Activated naive CD8-positive, alpha-beta T cell treated with anti-CD3 and anti-CD28 coated beads for 36 hours (primary cell): ENCODE results near the gene ZNF343. TPM values are rescaled to one million over a fixed set of nuclear protein-coding genes. Genes with fewer than 3 reads are reported as not detected.

ENCODE experiments used
- DNase-seq: peaks from one replicate; pipeline ENCODE4 v3.0.0; 2021
- H3K27ac Mint-ChIP-seq: one replicate; pipeline ENCODE4 v1.8.0; 2022; ENCODE audit warnings: mild to moderate bottlenecking, moderate library complexity, mixed read lengths
- H3K27me3 Mint-ChIP-seq: one replicate; pipeline ENCODE4 v1.8.0; 2022; ENCODE audit warnings: mild to moderate bottlenecking, mixed read lengths
- H3K36me3 Mint-ChIP-seq: one replicate; pipeline ENCODE4 v1.8.0; 2021; ENCODE audit warnings: mild to moderate bottlenecking, mixed read lengths
- H3K4me1 Mint-ChIP-seq: one replicate; pipeline ENCODE4 v1.8.0; 2021; ENCODE audit warnings: mixed read lengths
- H3K4me3 Mint-ChIP-seq: one replicate; pipeline ENCODE4 v1.8.0; 2022; ENCODE audit warnings: mild to moderate bottlenecking, moderate library complexity, mixed read lengths
- H3K9me3 Mint-ChIP-seq: one replicate; pipeline ENCODE4 v1.8.0; 2022; ENCODE audit warnings: mixed read lengths
- total RNA-seq, 2 experiments: library from RNA; stranded (reverse); gene quantifications; one replicate each; pipeline ENCODE4 v1.2.3, GENCODE V29; 2021

The ZNF343 gene
- total RNA-seq, 2 experiments from 2014 or later: 8.8 to 10.4 TPM

GRCh38 chr20:2468581-2469407 lies 39.9 kb downstream of the ZNF343 start:
- no peak for DNase-seq
- Mint-ChIP-seq H3K27ac (peak overlapping the region; percentile 77), H3K36me3 (peaks cover 74% of the 10 kb centered on the region), H3K27me3 (no peaks in the 10 kb centered on the region), H3K4me1 (peaks cover 42% of the 10 kb centered on the region), H3K9me3 (no peaks in the 10 kb centered on the region), H3K4me3 (peak overlapping the region; percentile 98)

- H3K4me1 Mint-ChIP-seq: peaks cover 41% of the 10 kb centered on the region
These were observed 41.3 kb downstream of the ZNF343 start for GRCh38 chr20:2467412-2467811.

GRCh38 chr20:2465100-2465499 lies 43.6 kb downstream of the ZNF343 start:
- H3K4me3 Mint-ChIP-seq: no peak overlapping the region
- H3K4me1 Mint-ChIP-seq: peaks cover 39% of the 10 kb centered on the region
- H3K27me3 Mint-ChIP-seq: no peaks in the 10 kb centered on the region
- H3K36me3 Mint-ChIP-seq: peaks cover 87% of the 10 kb centered on the region
- H3K27ac Mint-ChIP-seq: no peak overlapping the region
- no peak for DNase-seq
- no peaks in the 10 kb centered on the region for H3K9me3 Mint-ChIP-seq

More at GRCh38 chr20:2467412-2467811, 41.3 kb downstream of the ZNF343 start:
- Mint-ChIP-seq H3K27me3 (no peaks in the 10 kb centered on the region), H3K9me3 (no peaks in the 10 kb centered on the region), H3K36me3 (peaks cover 83% of the 10 kb centered on the region), H3K4me3 (peak overlapping the region; percentile 98), H3K27ac (peak overlapping the region; percentile 65)
- no peak for DNase-seq

- H3K27me3 Mint-ChIP-seq: no peaks in the 10 kb centered on the region
- H3K27ac Mint-ChIP-seq: peak overlapping the region; percentile 66
- no peaks in the 10 kb centered on the region for H3K9me3 Mint-ChIP-seq
These were observed 44.9 kb downstream of the ZNF343 start for GRCh38 chr20:2463616-2464365.

GRCh38 chr20:2462484-2462883 lies 46.2 kb downstream of the ZNF343 start:
- peak overlapping the region; percentile 29 for H3K27ac Mint-ChIP-seq
- no peak for DNase-seq
- peaks cover 25% of the 10 kb centered on the region for H3K4me1 Mint-ChIP-seq
- H3K4me3 Mint-ChIP-seq: no peak overlapping the region
- no peaks in the 10 kb centered on the region for H3K27me3 Mint-ChIP-seq
- H3K36me3 Mint-ChIP-seq: peaks cover 72% of the 10 kb centered on the region
- H3K9me3 Mint-ChIP-seq: no peaks in the 10 kb centered on the region

More at GRCh38 chr20:2463616-2464365, 44.9 kb downstream of the ZNF343 start:
- Mint-ChIP-seq H3K36me3 (peaks cover 83% of the 10 kb centered on the region), H3K4me3 (no peak overlapping the region), H3K4me1 (peaks cover 37% of the 10 kb centered on the region)
- no peak for DNase-seq

GRCh38 chr20:2460752-2461424 lies 47.8 kb downstream of the ZNF343 start:
- H3K36me3 Mint-ChIP-seq: peaks cover 58% of the 10 kb centered on the region
- DNase-seq: no peak
- no peak overlapping the region for H3K4me3 Mint-ChIP-seq
- peak overlapping the region; percentile 28 for H3K27ac Mint-ChIP-seq
- H3K4me1 Mint-ChIP-seq: peaks cover 21% of the 10 kb centered on the region
- no peaks in the 10 kb centered on the region for H3K27me3 Mint-ChIP-seq
- no peaks in the 10 kb centered on the region for H3K9me3 Mint-ChIP-seq

- DNase-seq: no peak
- no peak overlapping the region for H3K4me3 Mint-ChIP-seq
- peaks cover 52% of the 10 kb centered on the region for H3K36me3 Mint-ChIP-seq
- H3K4me1 Mint-ChIP-seq: peaks cover 26% of the 10 kb centered on the region
- H3K9me3 Mint-ChIP-seq: no peaks in the 10 kb centered on the region
- H3K27ac Mint-ChIP-seq: no peak overlapping the region
- H3K27me3 Mint-ChIP-seq: no peaks in the 10 kb centered on the region
These were observed 48.5 kb downstream of the ZNF343 start for GRCh38 chr20:2459981-2460751.

GRCh38 chr20:2458919-2459499 lies 49.7 kb downstream of the ZNF343 start:
- H3K4me3 Mint-ChIP-seq: no peak overlapping the region
- peaks cover 25% of the 10 kb centered on the region for H3K4me1 Mint-ChIP-seq
- H3K27me3 Mint-ChIP-seq: no peaks in the 10 kb centered on the region
- no peak for DNase-seq
- no peaks in the 10 kb centered on the region for H3K9me3 Mint-ChIP-seq
- H3K36me3 Mint-ChIP-seq: peaks cover 44% of the 10 kb centered on the region
- no peak overlapping the region for H3K27ac Mint-ChIP-seq

GRCh38 chr20:2455771-2456497 lies 52.8 kb downstream of the ZNF343 start:
- no peak overlapping the region for H3K4me3 Mint-ChIP-seq
- no peak for DNase-seq
- peak overlapping the region; percentile 73 for H3K27ac Mint-ChIP-seq
- H3K4me1 Mint-ChIP-seq: peaks cover 20% of the 10 kb centered on the region
- H3K27me3 Mint-ChIP-seq: no peaks in the 10 kb centered on the region
- peaks cover 18% of the 10 kb centered on the region for H3K36me3 Mint-ChIP-seq
- H3K9me3 Mint-ChIP-seq: no peaks in the 10 kb centered on the region

- H3K4me3 Mint-ChIP-seq: no peak overlapping the region
- H3K9me3 Mint-ChIP-seq: no peaks in the 10 kb centered on the region
- no peaks in the 10 kb centered on the region for H3K27me3 Mint-ChIP-seq
- peaks cover 27% of the 10 kb centered on the region for H3K4me1 Mint-ChIP-seq
- H3K27ac Mint-ChIP-seq: no peak overlapping the region
- no peak for DNase-seq
- H3K36me3 Mint-ChIP-seq: peaks cover 4% of the 10 kb centered on the region
These were observed 54.9 kb downstream of the ZNF343 start for GRCh38 chr20:2453792-2454191.

GRCh38 chr20:2451939-2452732 lies 56.6 kb downstream of the ZNF343 start:
- H3K4me3 Mint-ChIP-seq: no peak overlapping the region
- DNase-seq: peak; percentile 62
- H3K4me1 Mint-ChIP-seq: peaks cover 24% of the 10 kb centered on the region
- H3K27ac Mint-ChIP-seq: no peak overlapping the region
- H3K27me3 Mint-ChIP-seq: no peaks in the 10 kb centered on the region
- H3K36me3 Mint-ChIP-seq: peaks cover 4% of the 10 kb centered on the region
- H3K9me3 Mint-ChIP-seq: peaks cover 2% of the 10 kb centered on the region

- Mint-ChIP-seq H3K36me3 (peaks cover 7% of the 10 kb centered on the region), H3K9me3 (peaks cover 2% of the 10 kb centered on the region), H3K4me1 (peaks cover 19% of the 10 kb centered on the region), H3K27me3 (no peaks in the 10 kb centered on the region), H3K27ac (no peak overlapping the region), H3K4me3 (no peak overlapping the region)
- DNase-seq: no peak
These were observed 57.3 kb downstream of the ZNF343 start for GRCh38 chr20:2451422-2451821.

- Mint-ChIP-seq H3K27me3 (no peaks in the 10 kb centered on the region), H3K27ac (no peak overlapping the region)
These were observed 59.3 kb downstream of the ZNF343 start for GRCh38 chr20:2449386-2449785.

More at GRCh38 chr20:2449386-2449785, 59.3 kb downstream of the ZNF343 start:
- Mint-ChIP-seq H3K4me3 (no peak overlapping the region), H3K4me1 (peaks cover 12% of the 10 kb centered on the region), H3K36me3 (peaks cover 9% of the 10 kb centered on the region), H3K9me3 (peaks cover 2% of the 10 kb centered on the region)
- DNase-seq: no peak
